T-helper 17 cell (primary cell): ENCODE data around the gene RASGRF2. TPM values are rescaled to one million over a fixed set of nuclear protein-coding genes. Genes with fewer than 3 reads are reported as not detected.

Experiments used
- ATAC-seq: fragments of 150-1000 bp; cut with Tn5 transposase; 2 replicates; pipeline ENCODE4 v1.10.0; 2021; ENCODE audit warnings: mild to moderate bottlenecking, moderate library complexity
- DNase-seq, 3 donors: peaks; one replicate each; pipeline versions ENCODE4 v3.0.0 to v3.0.0-alpha.2; 2020 to 2021
- H3K9me3 ChIP-seq: one replicate; pipeline ENCODE4 v1.7.0; 2013; ENCODE audit warnings: low read length, mild to moderate bottlenecking; ENCODE audit not compliant: control insufficient read depth, poor library complexity, severe bottlenecking
- H3K27ac Mint-ChIP-seq: one replicate; pipeline ENCODE4 v1.8.0; 2022; ENCODE audit warnings: mild to moderate bottlenecking, moderate library complexity, mixed read lengths
- H3K27me3 Mint-ChIP-seq: one replicate; pipeline ENCODE4 v1.8.0; 2022; ENCODE audit warnings: mixed read lengths
- H3K36me3 Mint-ChIP-seq: one replicate; pipeline ENCODE4 v1.8.0; 2022; ENCODE audit warnings: low read depth, mixed read lengths
- H3K4me1 Mint-ChIP-seq: one replicate; pipeline ENCODE4 v1.8.0; 2022; ENCODE audit warnings: mild to moderate bottlenecking, mixed read lengths
- H3K4me3 Mint-ChIP-seq: one replicate; pipeline ENCODE4 v1.8.0; 2022; ENCODE audit warnings: mild to moderate bottlenecking, moderate library complexity, mixed read lengths
- total RNA-seq, 4 donors: library from RNA in 2 of 4; stranded (reverse) in 2 of 4; gene quantifications; one replicate each; pipeline ENCODE4 v1.2.3 and lab custom pipeline; 2022 to 2026

RASGRF2 gene
- total RNA-seq, 2 donors from 2014 or later: 21.3 to 32.3 TPM

DNA sequence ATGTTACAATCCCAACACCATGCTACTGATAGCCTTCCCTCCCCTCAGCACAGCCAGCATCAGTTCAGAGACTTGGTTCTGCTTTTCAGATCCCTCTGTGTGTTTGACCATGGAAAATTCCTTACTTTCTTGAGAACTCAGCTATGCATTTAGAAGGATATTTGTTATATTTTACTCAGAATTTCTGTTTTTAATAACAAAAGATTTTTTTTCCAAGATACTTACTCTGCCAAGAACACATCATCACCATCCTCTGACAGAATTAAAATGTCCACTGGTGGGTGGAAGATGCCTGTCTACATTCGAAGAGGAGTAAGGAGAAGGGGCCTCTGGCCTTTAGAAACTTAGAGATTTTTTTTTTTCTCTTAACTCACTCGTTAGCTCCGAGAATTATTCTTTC lies 216.9 kb downstream of the RASGRF2 start:
- H3K27ac Mint-ChIP-seq: no peak overlapping the region
- DNase-seq (no peak), ATAC-seq (no peak)
- no peaks in the 10 kb centered on the region for H3K27me3 Mint-ChIP-seq
- peaks cover 4% of the 10 kb centered on the region for H3K36me3 Mint-ChIP-seq
- H3K4me3 Mint-ChIP-seq: no peak overlapping the region
- H3K9me3 ChIP-seq: no peaks in the 10 kb centered on the region
- H3K4me1 Mint-ChIP-seq: peaks cover 9% of the 10 kb centered on the region

DNA sequence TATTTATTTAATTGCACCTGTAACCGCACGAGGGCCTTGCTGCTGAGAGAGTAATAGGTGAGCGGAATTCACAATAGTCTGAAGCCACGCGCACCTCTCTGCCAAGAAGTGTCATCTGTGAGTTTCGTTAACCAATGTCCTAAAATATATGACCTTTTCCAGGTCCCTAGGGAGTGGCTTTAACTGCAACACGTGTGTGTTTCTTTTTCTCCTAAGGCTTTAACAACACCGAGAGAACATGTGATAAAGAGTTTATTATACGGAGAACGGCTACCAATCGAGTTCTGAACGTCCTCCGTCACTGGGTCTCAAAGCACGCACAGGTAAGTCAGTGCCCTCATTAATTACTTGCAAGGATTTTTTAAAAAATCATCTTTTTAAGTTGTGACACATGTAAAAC lies 219.8 kb downstream of the RASGRF2 start:
- DNase-seq (no peak), ATAC-seq (no peak)
- Mint-ChIP-seq H3K27ac (no peak overlapping the region), H3K4me1 (peaks cover 8% of the 10 kb centered on the region), H3K4me3 (no peak overlapping the region), H3K36me3 (peaks cover 4% of the 10 kb centered on the region), H3K27me3 (no peaks in the 10 kb centered on the region)
- no peaks in the 10 kb centered on the region for H3K9me3 ChIP-seq

DNA sequence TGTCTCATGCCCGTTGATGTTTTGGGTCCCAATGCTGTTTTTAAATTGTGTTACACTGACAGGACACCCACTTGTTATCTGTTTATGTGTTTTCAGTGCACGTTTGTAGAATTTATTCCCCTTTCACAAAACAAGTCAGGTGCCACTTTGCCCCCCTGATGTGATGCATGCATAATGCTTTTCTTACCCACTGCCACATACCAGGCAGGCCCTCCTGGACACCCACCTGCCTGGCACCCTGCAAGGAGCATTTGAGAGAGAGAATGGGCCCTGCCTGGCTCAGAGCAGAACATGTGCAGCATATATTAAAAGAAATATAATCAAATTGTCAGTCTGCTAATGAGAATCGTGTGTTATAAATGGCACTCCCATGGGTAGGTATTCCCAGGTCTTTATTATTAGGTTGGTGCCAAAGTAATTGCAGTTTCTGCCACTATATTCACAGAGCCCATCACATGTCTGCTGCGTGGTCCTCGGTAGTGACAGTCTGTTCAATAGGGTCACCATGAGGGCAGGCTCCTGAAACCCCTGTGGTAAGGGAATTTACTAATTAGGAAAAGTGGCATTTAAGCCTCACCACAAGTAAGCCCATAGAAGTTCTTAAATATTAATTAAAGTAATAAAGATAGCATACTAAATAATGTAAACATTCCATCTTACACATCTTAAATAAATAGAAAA lies 220.8 kb downstream of the RASGRF2 start:
- ATAC-seq (no peak), DNase-seq (no peak)
- H3K9me3 ChIP-seq: no peaks in the 10 kb centered on the region
- H3K36me3 Mint-ChIP-seq: peaks cover 4% of the 10 kb centered on the region
- H3K4me1 Mint-ChIP-seq: peaks cover 8% of the 10 kb centered on the region
- no peak overlapping the region for H3K27ac Mint-ChIP-seq
- no peaks in the 10 kb centered on the region for H3K27me3 Mint-ChIP-seq
- H3K4me3 Mint-ChIP-seq: no peak overlapping the region

DNA sequence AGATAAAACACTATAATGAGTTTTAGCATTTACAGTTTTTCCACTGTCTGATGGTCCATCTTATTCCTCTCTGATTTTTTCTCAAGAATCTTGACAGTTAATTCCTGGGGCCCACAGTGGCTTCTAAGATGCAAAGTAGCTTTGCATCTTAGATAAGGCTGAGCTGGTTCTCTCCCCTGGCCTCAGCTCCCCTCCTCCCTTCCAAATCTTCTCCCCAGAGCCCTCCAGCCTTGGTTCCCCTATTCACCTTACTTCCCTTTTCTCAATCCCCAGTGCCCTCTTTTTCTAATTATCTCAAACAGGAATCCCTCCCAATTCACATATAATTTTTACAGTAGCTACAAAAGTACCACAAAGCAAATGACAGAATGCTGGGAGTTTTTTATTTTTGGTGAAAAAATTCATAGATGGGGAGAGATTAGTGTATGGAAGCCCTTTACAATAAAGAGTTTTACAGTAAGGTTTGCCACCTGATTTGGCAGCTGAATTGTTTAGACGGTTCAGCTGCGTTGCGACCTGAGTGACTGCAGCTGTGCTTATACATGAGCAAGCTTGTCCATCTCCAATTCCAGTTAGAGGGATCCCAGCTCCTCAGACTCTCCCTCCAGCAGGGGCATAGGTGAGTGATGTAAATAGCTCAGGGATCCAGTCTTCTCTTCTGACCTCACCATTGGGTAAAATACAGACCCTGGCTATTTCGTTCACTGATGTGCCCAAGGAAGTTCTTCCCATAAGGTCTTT lies 221.6 kb downstream of the RASGRF2 start:
- ATAC-seq (no peak), DNase-seq (no peak)
- peaks cover 8% of the 10 kb centered on the region for H3K4me1 Mint-ChIP-seq
- no peaks in the 10 kb centered on the region for H3K9me3 ChIP-seq
- H3K4me3 Mint-ChIP-seq: no peak overlapping the region
- no peak overlapping the region for H3K27ac Mint-ChIP-seq
- H3K36me3 Mint-ChIP-seq: peaks cover 4% of the 10 kb centered on the region
- H3K27me3 Mint-ChIP-seq: no peaks in the 10 kb centered on the region

DNA sequence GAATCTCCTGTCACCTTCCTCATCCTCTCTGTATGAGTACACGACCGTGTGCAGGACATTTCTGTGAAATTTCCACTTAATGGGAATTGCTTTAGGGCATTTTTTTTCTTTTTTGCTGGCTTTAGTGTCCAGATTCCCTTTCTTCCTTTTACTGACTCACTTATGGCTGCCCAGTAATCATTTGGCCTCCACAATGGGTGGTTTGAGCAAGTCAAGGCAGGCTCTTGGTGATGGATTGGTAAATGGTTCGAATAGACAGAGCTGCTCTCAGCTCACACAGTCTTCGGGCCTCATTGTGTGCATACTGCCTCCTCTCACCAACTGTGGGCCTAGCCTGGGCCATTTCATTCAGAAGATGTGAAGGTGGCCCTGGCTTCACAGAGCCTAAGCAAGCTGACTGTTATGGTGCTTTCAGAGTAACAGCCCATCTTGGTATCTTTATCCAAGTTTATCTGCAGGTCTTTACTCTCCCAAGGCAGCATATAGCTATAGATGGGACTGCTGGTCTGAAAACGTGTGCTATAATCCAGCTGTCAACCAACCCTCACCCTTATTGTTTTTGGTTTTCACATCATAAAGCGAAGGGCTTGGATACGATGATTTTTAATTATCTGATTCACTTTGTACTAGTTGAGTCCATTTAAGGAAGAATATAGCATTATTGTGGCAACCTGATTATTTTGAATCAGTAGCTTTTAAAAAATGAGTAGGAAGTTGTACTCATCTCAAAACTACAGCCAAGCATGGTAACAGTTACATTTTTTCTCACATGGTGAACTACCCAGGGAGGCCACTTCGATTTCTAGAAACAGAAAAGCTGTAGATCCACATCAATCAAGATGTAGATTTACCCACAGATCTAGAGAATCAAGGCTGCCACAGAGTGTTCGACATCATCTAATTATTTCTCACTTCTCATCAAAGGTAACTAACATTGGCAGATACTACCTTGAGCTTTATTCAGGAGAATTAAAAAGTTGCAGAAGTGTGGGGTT lies 222.5 kb downstream of the RASGRF2 start:
- H3K4me1 Mint-ChIP-seq: peaks cover 8% of the 10 kb centered on the region
- H3K9me3 ChIP-seq: no peaks in the 10 kb centered on the region
- ATAC-seq (no peak), DNase-seq (no peak)
- H3K4me3 Mint-ChIP-seq: no peak overlapping the region
- peak overlapping the region; percentile 54 for H3K27ac Mint-ChIP-seq
- H3K27me3 Mint-ChIP-seq: no peaks in the 10 kb centered on the region
- peaks cover 2% of the 10 kb centered on the region for H3K36me3 Mint-ChIP-seq

DNA sequence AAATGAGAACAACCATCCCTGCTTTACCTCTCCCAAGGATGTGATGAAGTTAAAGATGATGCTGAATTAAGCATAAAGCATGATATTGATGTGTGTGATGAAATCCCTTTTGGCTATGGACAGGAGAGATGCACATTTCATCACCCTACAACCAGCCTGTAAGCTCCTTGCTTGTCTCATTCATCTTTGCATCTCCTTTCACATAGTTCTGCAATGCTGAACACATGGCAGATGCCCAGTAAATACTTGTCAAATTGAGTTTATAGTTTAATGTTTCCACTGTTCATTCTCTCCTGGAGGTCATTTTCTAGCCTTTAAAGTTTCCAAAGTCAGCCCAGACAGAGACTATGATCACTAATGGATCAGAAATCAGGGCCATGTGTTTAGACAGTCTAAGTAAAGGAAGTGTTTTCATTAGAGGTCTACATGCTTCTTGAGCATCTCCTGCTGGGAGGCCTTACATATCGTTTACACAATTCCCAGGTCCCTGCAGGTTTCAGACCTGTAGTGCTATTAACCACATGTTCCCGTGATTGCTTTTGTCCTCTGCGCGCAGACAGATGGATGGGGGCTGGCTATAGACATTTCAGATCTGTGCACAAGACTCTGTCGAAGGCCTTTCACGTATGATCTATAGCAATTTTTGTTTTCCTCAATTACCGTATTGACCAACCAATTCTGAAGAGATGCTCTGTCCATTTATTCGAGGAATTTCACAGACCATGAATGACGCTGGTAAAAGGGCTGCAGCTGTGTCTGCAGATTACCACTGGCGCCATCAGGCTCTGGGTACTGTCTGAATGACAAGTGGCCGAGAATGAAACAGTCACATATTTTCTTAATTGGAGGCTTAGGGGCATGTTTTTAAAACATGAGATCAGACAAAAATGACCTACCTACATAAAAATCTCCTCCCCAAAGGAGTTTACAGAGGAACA lies 223.9 kb downstream of the RASGRF2 start:
- DNase-seq (no peak), ATAC-seq (no peak)
- peak overlapping the region; percentile 39 for H3K27ac Mint-ChIP-seq
- peaks cover 8% of the 10 kb centered on the region for H3K4me1 Mint-ChIP-seq
- peaks cover 2% of the 10 kb centered on the region for H3K36me3 Mint-ChIP-seq
- H3K4me3 Mint-ChIP-seq: no peak overlapping the region
- no peaks in the 10 kb centered on the region for H3K9me3 ChIP-seq
- no peaks in the 10 kb centered on the region for H3K27me3 Mint-ChIP-seq

DNA sequence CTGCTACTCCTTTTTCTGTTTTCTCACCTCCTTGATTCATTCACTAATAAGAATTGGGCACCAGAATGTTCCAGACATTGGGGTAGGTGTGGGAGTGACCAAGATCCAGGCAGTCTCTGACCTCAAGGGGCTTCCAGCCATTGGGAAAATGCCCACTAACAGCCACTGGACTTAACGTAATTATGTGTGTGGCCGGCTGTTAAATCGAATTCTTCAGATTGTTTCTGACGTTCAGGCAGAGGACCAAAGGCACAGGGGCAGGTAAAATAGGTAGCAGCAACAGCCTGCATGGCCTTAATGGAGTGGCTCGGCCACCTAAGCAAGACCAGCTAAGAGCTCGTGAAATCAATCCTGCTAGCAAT lies 224.6 kb downstream of the RASGRF2 start:
- H3K27me3 Mint-ChIP-seq: no peaks in the 10 kb centered on the region
- H3K27ac Mint-ChIP-seq: no peak overlapping the region
- DNase-seq (no peak), ATAC-seq (no peak)
- peaks cover 2% of the 10 kb centered on the region for H3K36me3 Mint-ChIP-seq
- H3K4me3 Mint-ChIP-seq: no peak overlapping the region
- peaks cover 8% of the 10 kb centered on the region for H3K4me1 Mint-ChIP-seq
- no peaks in the 10 kb centered on the region for H3K9me3 ChIP-seq

DNA sequence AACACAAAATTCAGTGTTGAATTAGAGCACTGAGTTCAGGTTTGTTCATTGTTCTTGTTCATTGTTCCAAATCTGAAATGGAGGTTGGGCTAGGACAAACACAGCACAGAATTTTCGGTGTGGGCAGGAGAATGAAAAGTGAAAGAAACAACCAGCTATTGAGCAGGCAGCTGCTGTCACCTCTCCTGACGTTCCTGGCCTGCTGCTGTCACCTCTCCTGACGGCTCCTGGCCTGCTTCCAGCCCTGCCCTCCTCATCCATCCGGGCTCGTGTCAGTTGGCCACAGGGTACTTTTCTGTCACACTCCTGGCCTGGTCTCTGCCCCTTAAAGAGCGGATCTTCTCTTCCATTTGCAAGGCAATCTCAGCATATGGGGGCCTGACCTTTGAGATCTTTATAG lies 227.7 kb downstream of the RASGRF2 start:
- Mint-ChIP-seq H3K27me3 (no peaks in the 10 kb centered on the region), H3K4me1 (peaks cover 6% of the 10 kb centered on the region), H3K36me3 (no peaks in the 10 kb centered on the region), H3K4me3 (no peak overlapping the region), H3K27ac (peak overlapping the region; percentile 14)
- DNase-seq (no peak), ATAC-seq (no peak)
- H3K9me3 ChIP-seq: no peaks in the 10 kb centered on the region

DNA sequence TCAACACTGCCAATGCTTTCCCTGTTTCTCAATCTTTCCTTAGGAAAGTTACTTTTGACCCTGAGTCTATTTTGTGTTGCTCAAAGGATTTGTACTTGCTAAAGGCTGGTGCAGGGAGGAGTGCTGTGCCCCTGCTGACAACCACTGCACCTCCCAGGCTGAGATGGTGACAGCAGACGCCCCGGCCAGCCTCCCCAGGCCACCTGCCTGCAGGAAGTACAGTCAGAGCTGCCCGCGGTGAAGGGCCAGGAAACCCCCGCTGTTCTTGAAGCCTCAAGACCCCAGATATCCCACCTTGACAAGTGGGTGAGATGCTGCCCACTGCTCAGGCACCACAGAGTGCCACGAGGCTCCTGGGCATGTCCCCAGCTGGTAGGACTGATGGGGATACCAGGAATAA lies 228.8 kb downstream of the RASGRF2 start:
- Mint-ChIP-seq H3K4me1 (peaks cover 7% of the 10 kb centered on the region), H3K36me3 (no peaks in the 10 kb centered on the region), H3K27ac (peak overlapping the region; percentile 65), H3K4me3 (no peak overlapping the region), H3K27me3 (no peaks in the 10 kb centered on the region)
- no peaks in the 10 kb centered on the region for H3K9me3 ChIP-seq
- ATAC-seq: no peak
- DNase-seq: no peak

DNA sequence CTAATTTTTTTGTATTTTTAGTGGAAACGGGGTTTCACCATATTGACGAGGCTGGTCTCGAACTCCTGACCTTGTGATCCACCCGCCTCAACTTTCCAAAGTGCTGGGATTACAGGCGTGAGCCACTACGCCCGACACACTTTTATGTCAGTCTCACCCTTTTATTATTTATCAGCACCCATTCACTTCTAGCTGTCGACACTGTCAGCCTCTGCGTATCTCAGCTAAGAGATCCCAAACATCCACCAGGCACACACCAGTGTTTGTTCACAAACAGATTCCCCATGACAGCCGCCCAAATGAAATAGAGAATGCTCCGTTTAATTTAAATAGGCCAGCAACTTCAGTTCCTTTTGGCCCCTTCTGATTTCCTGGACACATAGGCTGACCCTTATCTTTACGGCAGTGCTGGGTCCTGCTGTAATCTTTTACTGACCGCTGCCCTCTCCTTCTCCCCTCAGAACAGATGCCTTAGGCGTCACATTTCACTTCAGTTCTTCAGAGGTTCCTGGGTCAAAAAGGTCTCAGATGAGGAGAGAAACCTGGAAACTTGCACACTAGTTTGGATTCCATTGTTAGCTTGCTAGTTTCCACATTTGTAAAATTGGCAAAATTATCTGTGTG lies 229.8 kb downstream of the RASGRF2 start:
- Mint-ChIP-seq H3K4me1 (peaks cover 13% of the 10 kb centered on the region), H3K27me3 (no peaks in the 10 kb centered on the region), H3K27ac (no peak overlapping the region), H3K36me3 (no peaks in the 10 kb centered on the region), H3K4me3 (no peak overlapping the region)
- H3K9me3 ChIP-seq: no peaks in the 10 kb centered on the region
- no peak for DNase-seq
- ATAC-seq: no peak

DNA sequence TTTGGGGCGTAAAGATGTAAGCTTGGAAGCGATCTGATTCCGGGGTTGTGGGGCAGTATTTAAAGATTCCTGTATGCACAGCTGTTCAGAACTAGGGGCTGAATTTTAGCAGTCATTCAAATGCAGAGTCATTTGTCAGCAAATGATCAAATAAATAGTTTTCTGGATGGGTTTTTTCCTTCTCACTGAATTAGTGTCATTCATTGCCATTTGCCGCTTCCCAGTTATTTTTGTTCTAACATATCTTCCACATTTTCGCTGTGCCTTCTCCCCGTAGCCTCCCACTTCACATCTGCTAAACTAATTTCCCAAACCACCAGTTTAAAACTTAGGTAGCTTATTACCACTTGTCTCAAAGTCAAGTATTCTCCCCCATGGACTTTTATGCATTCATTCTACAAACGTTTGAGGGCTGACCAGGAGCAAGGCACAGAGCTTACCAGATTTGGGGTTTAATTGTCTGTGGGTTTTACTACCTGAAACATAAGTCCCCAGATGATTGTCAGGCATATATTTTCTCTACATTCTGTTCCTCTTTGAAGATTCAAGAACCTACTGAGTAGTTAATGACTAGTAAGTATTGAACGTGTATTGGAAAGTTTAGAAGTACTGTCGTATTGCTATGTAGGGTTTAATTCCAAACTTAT lies 231.7 kb downstream of the RASGRF2 start:
- no peak overlapping the region for H3K4me3 Mint-ChIP-seq
- no peaks in the 10 kb centered on the region for H3K27me3 Mint-ChIP-seq
- ATAC-seq (no peak), DNase-seq (no peak)
- no peaks in the 10 kb centered on the region for H3K36me3 Mint-ChIP-seq
- H3K4me1 Mint-ChIP-seq: peaks cover 15% of the 10 kb centered on the region
- peak overlapping the region; percentile 69 for H3K27ac Mint-ChIP-seq
- no peaks in the 10 kb centered on the region for H3K9me3 ChIP-seq

DNA sequence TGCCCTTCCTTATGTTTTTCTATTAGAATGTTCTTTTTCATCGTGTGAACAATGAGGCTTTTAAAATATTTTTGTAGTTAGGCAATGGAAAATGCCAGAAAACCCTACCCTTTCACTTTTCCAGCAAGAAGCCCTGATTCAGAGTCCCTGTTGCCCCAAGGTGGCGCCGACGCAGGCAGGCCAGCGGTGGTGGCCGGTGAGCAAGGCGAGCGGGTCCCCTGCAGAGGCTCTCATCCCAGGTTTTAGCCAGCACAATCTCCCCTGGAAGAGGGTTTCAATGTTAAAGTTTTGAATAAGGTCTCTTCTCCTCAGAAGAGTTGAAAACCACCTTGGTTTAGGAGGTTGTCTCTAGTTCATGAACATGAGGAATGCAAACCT lies 232.2 kb downstream of the RASGRF2 start:
- Mint-ChIP-seq H3K27ac (peak overlapping the region; percentile 69), H3K4me1 (peaks cover 15% of the 10 kb centered on the region), H3K36me3 (no peaks in the 10 kb centered on the region), H3K27me3 (no peaks in the 10 kb centered on the region), H3K4me3 (no peak overlapping the region)
- H3K9me3 ChIP-seq: no peaks in the 10 kb centered on the region
- DNase-seq: no peak
- ATAC-seq: no peak
